GM10248 (cell line): ENCODE results near the gene REEP2.
A peak's percentile ranks its signal among the peaks of the same experiment; 100 is the strongest.

Experiments
- CTCF ChIA-PET: fragments of 300-600 bp; sonication (Branson Sonifier 250); formaldehyde crosslinking; extraction: SDS; loops from one replicate; lab custom pipeline; 2021; ENCODE audit warnings: antibody characterized with exemption; lab: Yijun Ruan, JAX
- POLR2A ChIA-PET: fragments of 350-650 bp; sonication (Branson Sonifier 250); formaldehyde crosslinking; extraction: SDS; loops from one replicate; lab custom pipeline; 2020; ENCODE audit warnings: antibody characterized with exemption; lab: Yijun Ruan, JAX
- DNase-seq: peaks from one replicate; pipeline ENCODE4 v3.0.0; 2012; ENCODE audit errors: extremely low spot score
- CTCF ChIP-seq: IDR thresholded peaks from 2 replicates; pipeline ENCODE4 v1.5.1; 2012; ENCODE audit warnings: mild to moderate bottlenecking, low read depth; ENCODE audit errors: extremely low read depth, missing control alignments, control extremely low read depth

Gene REEP2

GRCh38 chr5:138464388-138465260 is 25.8 kb downstream of the REEP2 start:
- DNase-seq = peak; percentile 94
- ChIA-PET POLR2A (interaction anchor here (0.7 to 2.2 kb wide), 16 partner anchors 9 to 133 kb away, joined by 3 to 16 read pairs (median 8); partner anchors contain the start of genes CDC25C, ETF1, HSPA9 and KDM3B), CTCF (interaction anchor here (0.6 to 10.3 kb wide), 12 partner anchors 9 to 279 kb away, joined by 3 to 152 read pairs (median 6); partner anchors contain the start of genes ETF1 and KDM3B)
- peak; percentile 29 for TF ChIP-seq CTCF

- CTCF ChIA-PET = interaction anchor here (1.1 to 10.3 kb wide), 11 partner anchors 8 to 280 kb away, joined by 3 to 152 read pairs (median 7); partner anchors contain the start of genes ETF1 and KDM3B
These were observed 26.6 kb downstream of the REEP2 start, which contains the start of gene EGR1 for GRCh38 chr5:138465261-138466124. Gene EGR1 (plus strand): TSS chr5:138465479. CDS start chr5:138465762, 283 bp downstream.

GRCh38 chr5:138466125-138466899 is 27.5 kb downstream of the REEP2 start:
- ChIA-PET CTCF (interaction anchor here (1.0 to 10.3 kb wide), 5 partner anchors 10 to 114 kb away, joined by 3 to 152 read pairs (median 7); partner anchors contain the start of gene KDM3B), POLR2A (interaction anchor here (0.6 to 2.2 kb wide), 23 partner anchors 8 to 1170 kb away, joined by 3 to 16 read pairs (median 7); partner anchors contain the start of genes CDC25C, ETF1, FAM53C and HSPA9)
- TF ChIP-seq CTCF = no peak
- DNase-seq = no peak

More at GRCh38 chr5:138465261-138466124, 26.6 kb downstream of the REEP2 start, which contains the start of gene EGR1:
- peak; percentile 91 for DNase-seq
- TF ChIP-seq CTCF = no peak
- POLR2A ChIA-PET = interaction anchor here (0.5 to 2.2 kb wide), 24 partner anchors 10 to 1170 kb away, joined by 3 to 16 read pairs (median 6); partner anchors contain the start of genes CDC25C, ETF1, FAM53C and HSPA9

- CTCF ChIA-PET = interaction anchor here (1.0 to 10.3 kb wide), 3 partner anchors 9 to 36 kb away, joined by 3 to 152 read pairs (median 42); no protein-coding TSS in a partner anchor
- no peak for DNase-seq
- POLR2A ChIA-PET = interaction anchor here (1.5 kb wide), 1 partner anchor 9 kb away, joined by 9 read pairs; no protein-coding TSS in a partner anchor
- no peak for TF ChIP-seq CTCF
These were observed 28.2 kb downstream of the REEP2 start for GRCh38 chr5:138466900-138467710.

GRCh38 chr5:138467711-138468132 is 28.9 kb downstream of the REEP2 start:
- ChIA-PET CTCF (interaction anchor here (9.3 kb wide), 1 partner anchor 36 kb away, joined by 42 read pairs; no protein-coding TSS in a partner anchor), POLR2A (interaction anchor here (1.5 kb wide), 1 partner anchor 9 kb away, joined by 9 read pairs; no protein-coding TSS in a partner anchor)
- no peak for DNase-seq

More at GRCh38 chr5:138467711-138468132, 28.9 kb downstream of the REEP2 start:
- TF ChIP-seq CTCF = no peak
